Measurements from ENCODE around the gene LRRC51. TPM values are rescaled to one million over a fixed set of nuclear protein-coding genes. Genes with fewer than 3 reads are reported as not detected.

The LRRC51 gene
- total and polyA plus RNA-seq, 8 donors: 6.7 to 29.7 (median 21.2) TPM

- peak; percentile 99 for ATAC-seq
Measured at GRCh38 chr11:72102946-72103753, 22.5 kb downstream of the LRRC51 start, which contains the start of gene LAMTOR1. Gene LAMTOR1 (minus strand): TSS chr11:72103297. CDS start chr11:72103224, 73 bp downstream.

GRCh38 chr11:72103754-72104167 is 23.1 kb downstream of the LRRC51 start:
- H3K9me3 ChIP-seq: no peaks in the 10 kb centered on the region
- H3K27ac ChIP-seq: peak overlapping the region; percentile 97 to 98
- no peak for TF ChIP-seq CTCF (IDR thresholded peaks at IDR 0.05)
- H3K4me1 ChIP-seq: peaks cover 14 to 47% of the 10 kb centered on the region in 2 donors
- peaks cover 0 to 26% of the 10 kb centered on the region in 2 donors for H3K36me3 ChIP-seq
- no peaks in the 10 kb centered on the region for H3K27me3 ChIP-seq
- H3K4me3 ChIP-seq: peak overlapping the region in 1 of 2 donors; percentile 93
- ATAC-seq: no peak
- DNase-seq: no peak
- intact Hi-C loops (cut with DNase I): no loop called here

More at GRCh38 chr11:72102946-72103753, 22.5 kb downstream of the LRRC51 start, which contains the start of gene LAMTOR1:
- Histone ChIP-seq H3K9me3 (no peaks in the 10 kb centered on the region), H3K36me3 (peaks cover 0 to 26% of the 10 kb centered on the region in 2 donors), H3K4me3 (peak within 1 kb of the TSS; percentile 90 to 93), H3K27ac (peak within 1 kb of the TSS; percentile 97 to 98), H3K4me1 (peaks cover 14 to 47% of the 10 kb centered on the region in 2 donors), H3K27me3 (no peaks in the 10 kb centered on the region)
- intact Hi-C loops (cut with DNase I): no loop called here
- DNase-seq: peak; percentile 97 to 99 (median 98)
- TF ChIP-seq CTCF (IDR thresholded peaks at IDR 0.05): peak; percentile 36 to 64

- intact Hi-C loops (cut with DNase I): no loop called here
- DNase-seq: no peak
- TF ChIP-seq CTCF (IDR thresholded peaks at IDR 0.05): no peak
- H3K4me1 ChIP-seq: peaks cover 10 to 28% of the 10 kb centered on the region in 2 donors
- H3K27me3 ChIP-seq: no peaks in the 10 kb centered on the region
- H3K36me3 ChIP-seq: peaks cover 0 to 25% of the 10 kb centered on the region in 2 donors
- H3K9me3 ChIP-seq: no peaks in the 10 kb centered on the region
- no peak within 1 kb of the TSS for H3K27ac ChIP-seq
- no peak within 1 kb of the TSS for H3K4me3 ChIP-seq
- no peak for ATAC-seq
Measured at GRCh38 chr11:72105888-72106287, 25.2 kb downstream of the LRRC51 start, which contains the start of gene TOMT. Gene TOMT (plus strand): TSS chr11:72105924. CDS start chr11:72105952, 28 bp downstream.

GRCh38 chr11:72111300-72112142 is 30.9 kb downstream of the LRRC51 start:
- H3K4me1 ChIP-seq: peaks cover 8 to 16% of the 10 kb centered on the region in 2 donors
- H3K4me3 ChIP-seq: peak overlapping the region; percentile 52 to 58
- peak overlapping the region; percentile 99 to 100 for H3K27ac ChIP-seq
- ATAC-seq (no peak), DNase-seq (no peak)
- no peaks in the 10 kb centered on the region for H3K27me3 ChIP-seq
- H3K9me3 ChIP-seq: no peaks in the 10 kb centered on the region
- intact Hi-C loops (cut with DNase I): no loop called here
- no peak for TF ChIP-seq CTCF (IDR thresholded peaks at IDR 0.05)
- H3K36me3 ChIP-seq: peaks cover 0 to 25% of the 10 kb centered on the region in 2 donors
